KMS-11 (cell line): ENCODE measurements around the gene RPE65.

Source experiments
- H2AFZ ChIP-seq: fragments of 200-600 bp; sonication (generic); 2 replicates; pipeline ENCODE4 v1.6.1; 2016; ENCODE audit warnings: antibody characterized with exemption, mixed run types, low read depth
- H3K27ac ChIP-seq: fragments of 200-600 bp; sonication (generic); 2 replicates; pipeline ENCODE4 v1.6.1; 2016; ENCODE audit warnings: mild to moderate bottlenecking, mixed run types
- H3K27me3 ChIP-seq: fragments of 200-600 bp; sonication (generic); 2 replicates; pipeline ENCODE4 v1.6.1; 2017; ENCODE audit warnings: mild to moderate bottlenecking, low read depth, mixed run types, moderate library complexity; ENCODE audit not compliant: insufficient read depth
- H3K36me3 ChIP-seq: fragments of 200-600 bp; sonication (generic); 2 replicates; pipeline ENCODE4 v1.6.1; 2017; ENCODE audit warnings: mild to moderate bottlenecking, mixed run types; ENCODE audit not compliant: insufficient read depth
- H3K4me1 ChIP-seq: fragments of 200-600 bp; sonication (generic); 2 replicates; pipeline ENCODE4 v1.6.1; 2016; ENCODE audit warnings: mild to moderate bottlenecking, low read depth, mixed run types; ENCODE audit not compliant: poor library complexity, severe bottlenecking
- H3K4me2 ChIP-seq: fragments of 200-600 bp; sonication (generic); 2 replicates; pipeline ENCODE4 v1.7.0; 2016; ENCODE audit warnings: mild to moderate bottlenecking, mixed run types
- H3K4me3 ChIP-seq: fragments of 200-600 bp; sonication (generic); IDR thresholded peaks from 2 replicates; pipeline ENCODE4 v1.6.1; 2017; ENCODE audit warnings: low read depth, low read length, mixed read lengths; ENCODE audit not compliant: insufficient read depth
- H3K79me2 ChIP-seq: fragments of 200-600 bp; sonication (generic); 2 replicates; pipeline ENCODE4 v1.6.1; 2016; ENCODE audit warnings: low read depth, mixed run types; ENCODE audit not compliant: insufficient read depth
- H3K9ac ChIP-seq: fragments of 200-600 bp; sonication (generic); 2 replicates; pipeline ENCODE4 v1.6.1; 2016; ENCODE audit warnings: mild to moderate bottlenecking, mixed run types
- H4K20me1 ChIP-seq: fragments of 200-600 bp; sonication (generic); 2 replicates; pipeline ENCODE4 v1.6.1; 2016; ENCODE audit warnings: mild to moderate bottlenecking, mixed run types; ENCODE audit not compliant: insufficient read depth
- TF ChIP-seq, protein P1 (sequence below): fragments of 200-600 bp; sonication (generic); conservative IDR thresholded peaks from 2 replicates; pipeline ENCODE4 v1.6.1; 2017; ENCODE audit warnings: low read depth, mild to moderate bottlenecking, antibody characterized with exemption, low read length, moderate library complexity, mixed read lengths

Gene RPE65

DNA sequence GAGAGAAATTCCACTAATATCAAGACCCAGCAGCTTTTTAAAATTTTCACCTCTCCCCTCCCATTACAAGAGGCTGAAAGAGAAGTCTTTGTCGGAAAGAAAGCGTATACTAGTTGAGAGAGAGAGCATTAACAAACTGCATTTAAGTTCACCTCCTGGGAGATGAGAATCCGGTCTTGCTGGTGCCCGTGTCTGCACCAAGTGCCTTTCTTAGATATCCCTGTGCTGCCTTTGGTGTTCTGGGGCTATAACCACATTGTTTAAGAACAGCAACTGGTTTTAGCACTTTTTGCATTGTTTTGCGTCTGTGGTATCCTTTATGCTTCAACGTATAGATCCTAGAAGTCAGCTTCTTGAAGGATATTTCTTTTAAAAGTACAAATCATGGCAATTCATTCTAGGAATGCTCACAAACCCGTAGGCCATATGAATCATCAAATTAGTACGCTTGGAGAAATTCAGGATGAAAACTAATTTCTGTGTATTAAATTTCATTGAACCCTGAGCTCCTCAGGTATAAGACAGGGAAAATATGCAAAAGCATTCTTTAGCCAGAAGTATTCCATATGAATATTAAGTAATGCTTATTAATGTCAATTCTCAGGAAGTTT, 3.4 kb upstream of the RPE65 start:
- TF ChIP-seq, protein P1, sequence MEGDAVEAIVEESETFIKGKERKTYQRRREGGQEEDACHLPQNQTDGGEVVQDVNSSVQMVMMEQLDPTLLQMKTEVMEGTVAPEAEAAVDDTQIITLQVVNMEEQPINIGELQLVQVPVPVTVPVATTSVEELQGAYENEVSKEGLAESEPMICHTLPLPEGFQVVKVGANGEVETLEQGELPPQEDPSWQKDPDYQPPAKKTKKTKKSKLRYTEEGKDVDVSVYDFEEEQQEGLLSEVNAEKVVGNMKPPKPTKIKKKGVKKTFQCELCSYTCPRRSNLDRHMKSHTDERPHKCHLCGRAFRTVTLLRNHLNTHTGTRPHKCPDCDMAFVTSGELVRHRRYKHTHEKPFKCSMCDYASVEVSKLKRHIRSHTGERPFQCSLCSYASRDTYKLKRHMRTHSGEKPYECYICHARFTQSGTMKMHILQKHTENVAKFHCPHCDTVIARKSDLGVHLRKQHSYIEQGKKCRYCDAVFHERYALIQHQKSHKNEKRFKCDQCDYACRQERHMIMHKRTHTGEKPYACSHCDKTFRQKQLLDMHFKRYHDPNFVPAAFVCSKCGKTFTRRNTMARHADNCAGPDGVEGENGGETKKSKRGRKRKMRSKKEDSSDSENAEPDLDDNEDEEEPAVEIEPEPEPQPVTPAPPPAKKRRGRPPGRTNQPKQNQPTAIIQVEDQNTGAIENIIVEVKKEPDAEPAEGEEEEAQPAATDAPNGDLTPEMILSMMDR, result no peak
- H3K4me2 ChIP-seq, result no peak overlapping the region
- H3K4me3 ChIP-seq, result no peak overlapping the region
- H3K79me2 ChIP-seq, result no peaks in the 10 kb centered on the region
- no peak overlapping the region for H2AFZ ChIP-seq
- no peaks in the 10 kb centered on the region for H3K36me3 ChIP-seq
- no peaks in the 10 kb centered on the region for H3K4me1 ChIP-seq
- H3K27me3 ChIP-seq, result no peaks in the 10 kb centered on the region
- H4K20me1 ChIP-seq, result no peaks in the 10 kb centered on the region
- no peak overlapping the region for H3K9ac ChIP-seq
- H3K27ac ChIP-seq, result no peak overlapping the region

DNA sequence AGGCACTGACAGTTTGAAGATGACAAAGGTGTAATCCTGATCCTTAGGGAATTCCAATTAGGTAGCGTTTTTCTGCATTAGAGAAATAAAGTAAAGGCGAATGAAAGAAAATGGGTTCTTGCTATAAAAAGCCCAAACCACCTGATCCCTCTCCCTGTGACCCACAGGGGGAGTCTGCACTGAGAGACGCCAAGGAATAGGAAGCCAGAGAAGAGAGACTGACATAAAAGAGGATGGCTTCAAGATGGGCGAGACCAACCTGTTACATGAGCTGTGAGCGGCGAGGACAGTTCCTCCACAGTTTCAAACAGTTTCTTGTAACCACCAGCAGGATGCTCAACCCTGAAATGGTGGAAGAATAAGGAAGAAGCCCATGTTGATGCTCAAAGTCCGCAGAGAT, 1.4 kb downstream of the RPE65 start:
- no peak overlapping the region for H3K4me3 ChIP-seq
- H2AFZ ChIP-seq, result no peak overlapping the region
- H3K36me3 ChIP-seq, result no peaks in the 10 kb centered on the region
- no peak overlapping the region for H3K9ac ChIP-seq
- no peak overlapping the region for H3K27ac ChIP-seq
- H3K4me1 ChIP-seq, result no peaks in the 10 kb centered on the region
- TF ChIP-seq, protein P1, result no peak
- H3K79me2 ChIP-seq, result no peaks in the 10 kb centered on the region
- no peaks in the 10 kb centered on the region for H3K27me3 ChIP-seq
- no peak overlapping the region for H3K4me2 ChIP-seq
- H4K20me1 ChIP-seq, result no peaks in the 10 kb centered on the region

DNA sequence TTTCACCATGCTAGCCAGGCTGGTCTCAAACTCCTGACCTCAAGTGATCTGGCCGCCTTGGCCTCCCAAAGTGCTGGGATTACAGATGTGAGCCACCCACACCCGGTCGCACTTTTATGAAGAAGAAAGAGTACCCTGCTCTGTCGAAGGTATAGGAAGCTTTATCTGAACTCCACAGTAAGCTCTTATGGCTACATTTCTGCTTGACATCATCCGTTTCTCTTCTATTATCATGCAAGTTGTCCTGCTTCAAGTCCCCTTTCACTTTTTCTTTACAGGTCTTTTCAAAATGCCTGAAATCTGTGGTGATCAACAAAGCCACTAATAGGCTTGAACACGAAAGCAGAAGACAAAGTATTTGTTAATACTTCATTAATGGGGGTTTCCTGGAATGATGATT, 4.0 kb downstream of the RPE65 start:
- Histone ChIP-seq H3K36me3 (no peaks in the 10 kb centered on the region), H3K9ac (no peak overlapping the region), H3K4me3 (no peak overlapping the region), H2AFZ (no peak overlapping the region), H3K27me3 (no peaks in the 10 kb centered on the region), H3K79me2 (no peaks in the 10 kb centered on the region), H3K4me1 (no peaks in the 10 kb centered on the region), H3K4me2 (no peak overlapping the region), H3K27ac (no peak overlapping the region), H4K20me1 (no peaks in the 10 kb centered on the region)
- TF ChIP-seq, protein P1, result no peak

DNA sequence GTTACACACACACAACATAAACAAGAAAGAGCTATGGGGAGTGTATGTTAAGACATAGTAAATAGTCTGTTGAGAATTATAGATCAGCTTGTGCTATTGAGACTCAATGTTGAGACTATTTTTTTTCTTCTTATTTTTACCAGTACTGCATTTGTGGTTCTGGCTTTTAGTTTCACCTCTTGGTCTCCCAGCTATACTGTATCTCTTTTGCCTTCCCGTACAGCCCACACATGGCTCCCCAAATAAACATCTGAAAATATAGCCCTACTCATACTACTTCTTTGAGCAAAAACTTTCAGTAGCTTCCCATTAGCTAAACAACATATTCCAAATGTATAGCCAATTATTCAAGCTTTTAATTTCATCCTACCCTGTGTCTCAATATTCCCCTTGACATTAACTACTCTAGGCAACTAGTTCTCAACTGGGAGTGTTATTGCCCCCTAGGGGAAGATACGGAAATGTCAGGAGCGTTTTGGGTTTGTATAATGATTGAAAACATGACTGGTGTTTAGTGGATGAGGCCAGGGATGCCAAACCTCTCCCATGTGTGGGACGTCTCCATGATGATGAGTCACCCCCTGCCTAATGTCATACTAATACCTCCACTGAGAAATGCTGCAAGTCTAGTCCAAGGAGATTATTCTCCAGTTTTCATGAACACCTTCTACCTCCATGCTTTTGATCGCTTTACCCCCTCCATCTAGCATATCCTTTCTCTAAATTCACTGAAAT, 6.8 kb downstream of the RPE65 start:
- TF ChIP-seq, protein P1, result peak; percentile 36
- Histone ChIP-seq H4K20me1 (no peaks in the 10 kb centered on the region), H3K4me1 (no peaks in the 10 kb centered on the region), H3K27me3 (no peaks in the 10 kb centered on the region), H3K4me3 (no peak overlapping the region), H3K9ac (no peak overlapping the region), H3K36me3 (no peaks in the 10 kb centered on the region), H3K4me2 (no peak overlapping the region), H3K79me2 (no peaks in the 10 kb centered on the region), H2AFZ (no peak overlapping the region), H3K27ac (no peak overlapping the region)
